AG04449 (cell line): ENCODE measurements around the gene MICAL3.

Source experiments
- CTCF ChIA-PET: fragments of 350-600 bp; formaldehyde crosslinking; extraction: SDS; loops from one replicate; lab custom pipeline; 2021; ENCODE audit warnings: antibody characterized with exemption; lab: Yijun Ruan, JAX
- POLR2A ChIA-PET: fragments of 400-600, 350-600 bp; formaldehyde crosslinking; extraction: SDS; loops from one replicate; lab custom pipeline; 2020; ENCODE audit warnings: antibody characterized with exemption, inconsistent platforms; lab: Yijun Ruan, JAX
- DNase-seq: peaks from one replicate; pipeline ENCODE4 v3.0.0-alpha.2; 2010; ENCODE audit warnings: low read depth, low spot score
- H3K4me3 ChIP-seq: 2 replicates; pipeline ENCODE4 v1.5.1; 2011; ENCODE audit warnings: low read depth, mild to moderate bottlenecking, control low read depth, low read length
- CTCF ChIP-seq: IDR thresholded peaks from one replicate; pipeline ENCODE4 v1.5.1; 2011; ENCODE audit warnings: mild to moderate bottlenecking, moderate library complexity, low read length, control low read depth, inconsistent platforms; ENCODE audit not compliant: insufficient read depth; ENCODE audit errors: missing control alignments

MICAL3 gene

GRCh38 chr22:17980638-17981051, 43.7 kb downstream of the MICAL3 start:
- CTCF ChIA-PET, result interaction anchor here (0.9 to 1.7 kb wide), 5 partner anchors 9 to 95 kb away, joined by 3 to 5 read pairs (median 3); no protein-coding TSS in a partner anchor

GRCh38 chr22:17980015-17980590, 44.3 kb downstream of the MICAL3 start:
- no peak for DNase-seq
- ChIA-PET POLR2A (no interaction called here), CTCF (interaction anchor here (0.9 to 1.7 kb wide), 6 partner anchors 8 to 95 kb away, joined by 3 to 5 read pairs (median 3); no protein-coding TSS in a partner anchor)
- H3K4me3 ChIP-seq, result no peak overlapping the region
- TF ChIP-seq CTCF, result no peak

More at GRCh38 chr22:17980638-17981051, 43.7 kb downstream of the MICAL3 start:
- TF ChIP-seq CTCF, result no peak
- POLR2A ChIA-PET, result no interaction called here
- DNase-seq, result no peak
- no peak overlapping the region for H3K4me3 ChIP-seq

- CTCF ChIA-PET, result no interaction called here
- H3K4me3 ChIP-seq, result no peak overlapping the region
- TF ChIP-seq CTCF, result no peak
- no peak for DNase-seq
- POLR2A ChIA-PET, result no interaction called here
These were observed 46.3 kb downstream of the MICAL3 start for GRCh38 chr22:17978027-17978426.

GRCh38 chr22:17977371-17977770, 47.0 kb downstream of the MICAL3 start:
- no peak for TF ChIP-seq CTCF
- no peak for DNase-seq
- POLR2A ChIA-PET, result no interaction called here
- CTCF ChIA-PET, result no interaction called here
- H3K4me3 ChIP-seq, result no peak overlapping the region

GRCh38 chr22:17976121-17976520, 48.2 kb downstream of the MICAL3 start:
- CTCF ChIA-PET, result interaction anchor here (0.8 to 1.2 kb wide), 3 partner anchors 8 to 100 kb away, joined by 3 read pairs; no protein-coding TSS in a partner anchor
- TF ChIP-seq CTCF, result no peak
- no peak for DNase-seq
- POLR2A ChIA-PET, result no interaction called here
- no peak overlapping the region for H3K4me3 ChIP-seq

GRCh38 chr22:17974703-17975372, 49.5 kb downstream of the MICAL3 start:
- DNase-seq, result no peak
- H3K4me3 ChIP-seq, result no peak overlapping the region
- ChIA-PET POLR2A (interaction anchor here (1.2 kb wide), 1 partner anchor 18 kb away, joined by 3 read pairs; no protein-coding TSS in a partner anchor), CTCF (interaction anchor here (0.7 to 2.0 kb wide), 3 partner anchors 10 to 101 kb away, joined by 3 to 8 read pairs (median 4); no protein-coding TSS in a partner anchor)
- TF ChIP-seq CTCF, result no peak
